Ishikawa (cell line): ENCODE data around the gene RNF39.

Experiments
- CEBPB ChIP-seq: IDR thresholded peaks from 2 replicates; pipeline ENCODE4 v1.6.1; 2012
- CREB1 ChIP-seq: IDR thresholded peaks from 2 replicates; pipeline ENCODE4 v1.6.1; 2012; ENCODE audit warnings: low read depth
- EGR1 ChIP-seq: IDR thresholded peaks from 2 replicates; pipeline ENCODE4 v1.6.1; 2012
- EP300 ChIP-seq: IDR thresholded peaks from 2 replicates; pipeline ENCODE4 v1.6.1; 2012; ENCODE audit warnings: borderline replicate concordance
- FOXM1 ChIP-seq: IDR thresholded peaks from 2 replicates; pipeline ENCODE4 v1.6.1; 2012; ENCODE audit warnings: low read depth, borderline replicate concordance
- MAX ChIP-seq: IDR thresholded peaks from 2 replicates; pipeline ENCODE4 v1.6.1; 2012
- RAD21 ChIP-seq: IDR thresholded peaks from 2 replicates; pipeline ENCODE4 v1.6.1; 2012; ENCODE audit warnings: low read depth
- REST ChIP-seq: IDR thresholded peaks from 2 replicates; pipeline ENCODE4 v1.6.1; 2012; ENCODE audit warnings: low read depth, mild to moderate bottlenecking
- TAF1 ChIP-seq: IDR thresholded peaks from 2 replicates; pipeline ENCODE4 v1.6.1; 2012; ENCODE audit warnings: low read depth, mild to moderate bottlenecking
- TCF12 ChIP-seq: IDR thresholded peaks from 2 replicates; pipeline ENCODE4 v1.6.1; 2012; ENCODE audit warnings: low read depth
- TEAD4 ChIP-seq: IDR thresholded peaks from 2 replicates; pipeline ENCODE4 v1.6.1; 2012
- USF1 ChIP-seq: IDR thresholded peaks from 2 replicates; pipeline ENCODE4 v1.6.1; 2012
- YY1 ChIP-seq: IDR thresholded peaks from 2 replicates; pipeline ENCODE4 v1.6.1; 2012; ENCODE audit warnings: low read depth

GRCh38 chr6:30062471-30063178 is 12.9 kb downstream of the RNF39 start:
- TF ChIP-seq EGR1 (no peak), CEBPB (no peak), FOXM1 (no peak), TAF1 (no peak), CREB1 (no peak), USF1 (no peak), EP300 (no peak), REST (no peak), TEAD4 (no peak), RAD21 (no peak), TCF12 (no peak), YY1 (no peak), MAX (no peak)
